ENCODE measurements around the gene DUSP2.
A peak's percentile ranks its signal among the peaks of the same experiment; 100 is the strongest.
"Not testable (repeated sequence)": the region's sequence is repeated elsewhere in the genome, so short reads cannot be mapped to it uniquely, and the experiment has no call there.

DUSP2 gene

DNA sequence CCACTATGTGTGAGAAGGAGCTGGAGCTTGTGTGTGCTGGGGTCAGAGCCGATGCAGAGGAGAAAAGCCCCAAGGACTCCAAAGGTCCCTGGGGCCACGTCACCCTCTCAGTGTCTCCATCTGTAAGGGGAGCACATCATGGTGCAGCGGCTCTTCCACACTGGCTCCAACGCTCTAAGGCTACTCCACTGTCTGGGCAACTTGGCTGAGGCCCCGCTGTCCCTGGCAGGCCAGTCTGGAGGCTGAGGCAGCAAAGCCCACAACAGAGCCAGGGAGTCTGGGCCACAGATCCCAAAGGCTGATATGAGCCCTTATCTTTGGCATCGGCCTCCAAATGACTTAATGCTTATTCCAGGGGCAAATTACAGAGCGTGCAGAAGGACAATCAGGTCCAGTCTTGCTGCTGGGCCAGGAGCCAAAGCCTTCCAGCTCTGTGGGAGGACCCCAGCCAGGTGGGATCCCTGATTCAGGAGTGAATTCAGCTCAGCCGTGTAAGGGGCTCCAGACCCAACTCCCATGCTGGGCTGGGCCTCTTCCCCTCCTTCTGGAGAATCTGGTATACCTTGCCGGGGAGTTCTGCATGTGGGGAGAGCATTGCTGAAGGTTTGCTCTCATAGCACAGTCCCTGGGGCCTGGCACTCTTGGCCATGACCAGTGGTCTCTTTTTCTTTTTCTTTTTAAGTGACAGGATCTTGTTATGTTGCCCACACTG is 1.8 kb upstream of the DUSP2 start:
- peak; percentile 47 for DNase-seq

DNA sequence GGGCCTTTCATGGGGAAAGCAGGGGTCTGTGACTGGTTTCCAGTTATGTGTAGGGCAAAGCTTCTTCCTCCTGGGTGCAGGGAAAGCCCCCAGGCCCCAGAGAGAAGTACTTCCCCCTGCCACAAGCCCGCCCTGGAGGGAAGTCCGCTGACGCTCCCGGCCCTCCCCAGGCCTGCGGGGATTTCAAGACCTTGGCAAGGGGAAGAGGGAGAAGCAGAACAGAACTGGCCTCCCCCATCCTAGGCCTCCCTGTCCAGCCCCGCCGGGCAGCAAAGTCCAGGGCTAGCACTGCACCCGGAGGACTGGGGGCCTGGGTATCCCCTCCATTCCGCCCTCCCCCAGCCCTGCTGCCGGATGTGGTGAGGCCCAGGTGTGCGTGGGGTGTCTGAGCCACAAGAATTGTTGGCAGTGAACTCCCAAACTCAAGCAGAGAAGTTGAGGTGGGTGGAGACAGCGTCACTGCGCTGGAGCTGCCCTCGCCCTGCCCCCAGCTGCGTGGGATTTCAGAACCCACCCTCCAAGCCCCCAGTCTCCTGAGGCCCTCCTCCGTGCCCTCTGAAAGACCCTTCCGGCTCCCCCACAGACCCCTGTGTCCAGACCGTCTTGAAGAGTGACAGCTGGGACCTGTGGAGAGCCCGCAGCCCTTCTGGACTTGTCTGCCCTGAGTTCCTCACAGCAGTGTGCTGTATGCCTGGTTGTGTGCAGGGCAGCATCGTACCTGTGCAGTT is 1.1 kb upstream of the DUSP2 start:
- DNase-seq: no peak

DNA sequence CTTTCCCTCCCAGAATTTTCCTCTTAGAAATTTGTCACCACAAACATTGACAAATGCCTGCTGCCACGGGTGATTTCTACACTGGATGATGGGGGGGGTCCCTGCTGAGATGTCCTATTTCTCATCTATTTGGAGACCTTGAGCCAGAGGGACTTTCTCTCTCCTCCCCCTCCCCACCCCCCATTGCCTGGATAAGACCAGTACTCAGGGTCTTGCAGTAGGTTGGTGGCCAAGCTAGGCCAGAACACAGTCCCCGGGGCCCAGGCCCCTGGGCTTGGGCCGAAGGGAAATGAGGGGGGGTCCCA is 560 bp upstream of the DUSP2 start:
- no peak for DNase-seq

DNA sequence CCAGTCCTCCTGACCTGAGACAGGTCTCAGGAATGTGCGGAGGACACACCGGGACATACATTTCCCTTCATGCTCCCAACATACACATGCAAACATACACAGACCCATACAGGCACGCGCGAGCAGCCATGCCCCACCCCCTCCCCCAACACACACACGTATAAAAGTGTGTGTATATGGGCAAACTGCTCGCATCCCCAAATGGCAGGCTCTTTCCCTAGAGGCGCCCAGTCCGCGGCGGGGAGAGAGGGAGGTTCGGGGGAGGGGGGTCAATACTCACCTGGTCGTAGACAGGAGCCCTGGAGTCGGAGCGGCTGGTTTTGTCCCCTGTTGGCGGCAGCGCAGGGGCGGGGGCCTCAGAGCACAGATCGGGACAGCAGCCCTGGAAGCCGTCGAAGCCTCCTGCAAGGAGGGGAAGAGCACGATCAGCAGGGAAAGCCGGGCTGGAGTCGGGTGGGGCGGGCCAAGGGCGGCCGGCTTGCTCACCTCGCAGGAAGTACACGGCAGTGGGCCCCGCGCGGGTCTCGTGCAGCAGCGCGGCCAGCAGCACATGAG is 682 bp downstream of the DUSP2 start:
- DNase-seq: no peak

DNA sequence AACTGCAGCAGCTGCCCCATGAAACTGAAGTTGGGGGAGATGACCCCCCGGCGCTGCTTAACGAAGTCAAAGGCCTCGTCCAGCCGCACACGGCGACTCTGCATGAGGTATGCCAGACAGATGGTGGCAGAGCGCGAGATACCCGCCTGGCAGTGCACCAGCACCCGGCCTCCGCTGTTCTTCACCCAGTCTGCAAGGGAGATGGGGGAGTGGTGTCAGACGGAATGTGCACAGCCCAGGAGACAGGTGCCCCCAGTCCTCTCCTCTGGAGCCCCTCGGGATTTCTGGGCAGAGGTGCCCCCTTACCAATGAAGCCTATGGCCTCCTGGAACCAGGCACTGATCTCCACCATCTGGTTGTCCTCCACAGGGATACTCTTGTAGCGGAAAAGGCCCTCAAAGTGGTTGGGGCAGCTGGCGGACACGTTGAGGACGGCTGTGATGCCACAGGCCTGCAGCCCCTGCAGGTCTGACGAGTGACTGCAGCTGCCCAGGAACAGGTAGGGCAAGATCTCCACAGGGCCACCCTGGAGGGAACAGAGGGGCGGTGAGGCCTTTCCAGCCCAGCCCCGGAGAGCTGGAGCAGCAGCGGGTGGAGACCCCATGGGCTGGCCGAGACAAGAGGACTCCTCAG is 1.3 kb downstream of the DUSP2 start:
- DNase-seq: no peak

DNA sequence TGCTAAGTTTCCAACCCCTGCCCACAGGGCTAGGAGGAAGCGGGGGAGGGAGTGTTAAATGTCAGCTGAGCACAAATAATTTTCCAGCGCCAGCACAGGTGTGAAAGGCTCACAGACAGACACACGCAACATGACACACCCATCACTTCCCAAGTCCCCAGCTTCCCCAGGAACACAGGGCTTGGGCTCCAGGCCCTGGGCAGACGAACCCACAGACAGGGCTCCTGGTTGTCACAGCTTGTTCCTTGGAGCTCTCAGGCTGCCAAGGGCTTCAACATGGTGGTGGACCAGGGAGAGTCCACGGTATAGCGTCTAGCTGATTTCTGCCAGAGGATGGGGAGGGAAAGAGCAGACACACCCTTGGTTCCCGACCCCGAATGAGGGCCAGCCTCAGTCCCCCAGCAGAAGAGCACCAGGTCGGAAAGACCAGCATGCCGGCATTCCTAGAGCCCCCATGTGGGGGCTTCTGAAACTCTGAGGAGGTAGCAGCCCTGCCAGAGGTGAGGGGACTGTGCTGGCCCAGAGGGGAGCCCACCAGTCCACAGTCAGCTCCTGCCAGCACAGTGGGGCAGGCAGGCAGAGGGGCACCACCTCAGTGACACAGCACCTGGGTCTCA is 1.9 kb downstream of the DUSP2 start:
- no peak for DNase-seq

DNA sequence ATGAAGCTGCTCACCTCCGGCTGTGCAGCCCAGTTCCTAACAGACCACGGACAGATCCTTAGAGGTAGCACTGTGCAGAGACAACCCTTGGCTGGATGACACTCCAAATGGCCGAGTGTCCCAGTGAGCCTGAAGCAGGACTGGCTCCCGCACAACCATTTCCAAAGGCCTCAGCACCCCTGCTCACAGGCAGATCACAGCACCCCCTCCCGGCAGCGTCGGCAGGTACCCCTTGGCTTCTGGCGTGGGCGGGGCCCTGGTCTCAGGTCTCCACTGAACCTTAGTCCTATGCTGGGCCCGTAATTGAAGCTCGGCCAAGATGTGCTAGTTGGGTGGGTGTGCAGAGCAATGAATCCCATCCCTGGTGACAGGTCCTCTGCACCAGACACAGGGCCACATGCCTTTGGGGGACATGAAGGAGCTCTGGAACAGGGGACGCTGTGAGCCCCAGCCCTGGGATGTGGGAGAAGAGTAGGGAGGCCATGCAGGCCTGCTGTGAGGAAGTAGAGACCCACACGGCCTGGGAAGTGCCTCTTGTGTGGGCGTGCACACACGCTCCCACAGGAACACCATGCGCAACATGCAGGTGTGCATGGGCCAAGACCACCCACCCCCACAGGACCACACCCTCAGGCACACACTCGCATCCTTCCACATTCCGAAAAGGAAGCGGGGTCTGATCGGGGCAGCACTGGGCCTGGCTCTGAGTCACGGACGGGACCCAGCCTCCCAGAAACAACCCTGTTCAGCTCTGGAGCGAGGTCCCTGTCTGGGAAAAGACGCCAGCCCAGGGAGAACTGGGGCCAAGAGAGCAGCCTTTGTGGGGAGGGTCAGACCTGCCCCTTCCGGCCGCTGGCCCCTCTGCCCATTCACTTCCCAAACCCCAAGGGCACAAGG is 2.8 kb downstream of the DUSP2 start:
- no peak for DNase-seq

DNA sequence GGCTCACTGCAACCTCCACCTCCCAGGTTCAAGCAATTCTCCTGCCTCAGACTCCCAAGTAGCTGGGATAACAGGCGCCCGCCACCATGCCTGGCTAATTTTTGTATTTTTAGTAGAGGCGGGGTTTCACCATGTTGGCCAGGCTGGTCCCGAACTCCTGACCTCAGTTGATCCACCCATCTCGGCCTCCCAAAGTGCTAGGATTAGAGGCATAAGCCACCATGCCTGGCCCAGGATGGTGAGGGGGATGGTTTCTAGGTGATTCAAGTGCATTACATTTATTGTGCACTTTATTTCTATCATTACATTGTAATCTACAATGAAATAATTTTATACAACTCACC is 3.6 kb downstream of the DUSP2 start:
- DNase-seq: not testable (repeated sequence)

DNA sequence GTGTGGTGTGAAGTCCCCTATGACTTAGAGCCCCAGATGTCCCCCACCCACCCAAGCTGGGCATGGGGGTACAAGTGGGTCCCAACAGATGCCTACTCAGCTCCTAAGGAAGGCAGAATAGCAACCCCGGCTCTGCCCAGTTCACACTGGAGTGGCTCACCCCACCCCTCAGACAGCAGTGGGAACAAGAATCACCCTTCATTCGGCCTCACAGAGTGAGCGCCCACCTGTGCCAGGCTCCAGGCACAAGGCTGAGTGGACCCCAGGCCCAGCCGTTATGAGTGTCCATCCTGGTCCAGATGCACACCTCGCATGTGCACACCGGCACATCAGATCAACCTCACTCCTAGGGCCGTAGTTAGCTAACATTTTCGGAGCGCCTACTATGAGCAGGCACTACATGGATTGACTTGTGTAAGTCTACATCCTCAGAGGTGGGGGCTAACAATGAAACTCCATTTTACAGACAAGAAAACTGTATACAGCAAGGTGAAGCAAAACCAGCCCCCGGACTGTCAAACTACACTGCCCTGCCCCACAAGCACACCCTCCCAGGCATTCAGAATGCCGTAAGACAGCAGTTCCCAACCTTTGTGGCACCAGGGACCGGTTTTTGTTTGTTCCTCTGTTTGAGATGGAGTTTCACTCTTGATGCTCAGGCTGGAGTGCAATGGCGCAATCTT is 4.2 kb downstream of the DUSP2 start:
- DNase-seq: no peak

DNA sequence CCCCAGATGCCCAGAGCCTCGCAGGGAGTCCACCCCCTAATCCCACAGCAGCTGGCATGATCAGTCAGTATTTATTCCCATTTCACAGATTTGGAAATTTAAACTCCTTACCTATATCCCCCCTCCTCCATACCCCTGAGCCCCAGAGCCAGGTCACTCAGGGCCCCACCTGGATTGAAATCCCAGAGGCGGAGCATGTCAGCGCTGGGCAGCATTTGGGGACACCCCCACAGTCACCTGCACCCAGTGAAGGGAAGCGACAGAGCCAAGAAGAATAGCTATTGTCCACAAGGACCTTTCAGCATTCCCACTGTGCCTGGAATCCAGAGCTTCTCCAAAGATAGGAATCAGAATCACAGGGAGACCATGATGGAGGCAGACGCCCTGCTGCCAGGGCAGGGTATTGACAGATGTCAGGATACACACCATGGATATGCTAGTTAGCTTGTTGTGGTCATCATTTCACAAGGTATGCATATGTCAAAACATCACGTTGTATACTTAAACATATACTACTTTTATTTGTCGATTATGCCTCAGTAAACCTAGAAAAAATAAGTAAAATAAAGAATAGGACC is 6.0 kb downstream of the DUSP2 start:
- DNase-seq: no peak

DNA sequence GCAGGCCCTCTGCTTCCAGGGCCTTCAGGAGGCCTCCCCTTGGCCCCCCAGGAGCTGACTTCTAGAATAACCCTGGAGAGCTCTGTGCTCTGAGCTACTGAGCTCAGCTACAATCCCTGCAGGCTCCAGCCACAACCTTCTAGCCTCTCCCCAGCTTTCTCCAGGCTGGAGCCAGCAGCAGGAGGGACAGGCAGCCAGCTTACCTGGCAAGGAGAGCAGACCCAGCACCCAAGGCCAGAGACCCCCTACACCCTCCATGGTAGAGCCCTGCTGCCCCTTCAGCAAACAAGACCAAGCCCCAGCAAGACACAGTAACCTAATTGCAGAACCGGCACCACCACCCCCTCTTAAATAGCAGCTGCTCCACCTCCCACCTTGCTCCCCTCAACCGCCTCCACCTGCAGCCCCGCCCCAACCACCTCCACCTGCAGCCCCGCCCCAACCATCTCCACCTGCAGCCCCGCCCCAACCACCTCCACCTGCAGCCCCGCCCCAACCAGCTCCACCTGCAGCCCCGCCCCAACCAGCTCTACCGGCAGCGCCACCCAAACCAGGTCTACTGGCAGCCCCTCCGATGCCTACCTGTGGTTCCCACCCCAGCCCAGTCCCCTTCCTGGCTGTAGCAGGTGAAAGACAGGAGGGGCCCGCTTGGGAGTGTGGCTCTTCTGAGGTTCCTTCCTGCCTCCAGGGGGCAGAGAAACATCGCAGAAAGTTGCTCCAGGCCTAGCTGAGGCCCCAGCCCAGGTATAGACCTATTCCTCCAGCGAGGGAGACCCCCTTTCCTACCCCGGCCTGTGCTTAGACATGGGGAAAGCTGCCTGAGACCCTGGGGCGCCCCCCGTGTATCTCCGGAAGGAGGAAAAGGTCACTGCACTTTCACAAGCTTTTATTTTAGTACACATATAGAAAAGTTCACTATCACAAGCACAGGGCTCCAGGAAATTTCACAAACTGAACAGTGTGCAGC is 6.8 kb downstream of the DUSP2 start, which contains the start of gene ASTL:
Gene ASTL (minus strand): TSS at position 324 of the 967 bp plus-strand sequence. CDS start 66 bp downstream, at position 258.
- DNase-seq: peak; percentile 33

DNA sequence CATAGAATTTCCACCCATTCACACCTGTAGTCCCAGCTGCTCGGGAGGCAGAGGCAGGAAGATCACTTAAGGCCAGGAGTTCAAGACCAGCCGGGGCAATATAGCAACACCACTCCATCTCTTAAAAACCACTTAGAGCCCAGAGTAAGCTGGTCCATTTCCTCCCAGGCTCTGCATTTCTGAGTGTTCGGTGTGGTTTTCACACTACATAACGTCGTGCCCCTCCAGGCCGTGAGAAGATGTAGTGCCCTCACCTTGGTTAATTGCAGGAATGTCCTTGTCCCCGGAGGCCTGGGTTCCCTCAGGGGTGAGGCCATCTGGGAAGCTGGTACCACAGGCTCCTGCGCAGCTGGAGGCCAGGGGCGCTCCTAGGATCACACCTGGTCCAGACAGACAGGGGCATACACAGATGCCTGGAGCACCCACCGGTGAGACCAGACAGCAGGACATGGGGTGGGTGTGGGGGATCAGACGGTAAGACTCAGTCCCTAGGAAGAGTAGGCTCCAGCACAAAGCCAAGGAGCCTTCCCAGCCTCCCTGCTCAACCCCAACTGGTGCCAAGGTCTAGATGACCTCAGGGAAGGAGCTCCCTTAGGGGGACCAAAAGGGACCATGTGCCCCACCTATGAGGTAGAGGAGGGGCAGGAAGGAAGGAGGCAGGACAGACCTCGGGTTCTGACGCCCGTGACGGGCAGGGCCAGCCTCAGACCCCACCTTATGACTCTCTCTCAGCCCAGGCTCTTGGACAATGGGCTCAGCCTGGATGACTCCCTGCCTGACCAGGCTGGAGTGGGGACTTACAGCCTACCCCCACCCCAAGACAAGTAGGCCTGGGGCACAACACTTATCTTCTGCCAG is 7.7 kb downstream of the DUSP2 start:
- no peak for DNase-seq

DNA sequence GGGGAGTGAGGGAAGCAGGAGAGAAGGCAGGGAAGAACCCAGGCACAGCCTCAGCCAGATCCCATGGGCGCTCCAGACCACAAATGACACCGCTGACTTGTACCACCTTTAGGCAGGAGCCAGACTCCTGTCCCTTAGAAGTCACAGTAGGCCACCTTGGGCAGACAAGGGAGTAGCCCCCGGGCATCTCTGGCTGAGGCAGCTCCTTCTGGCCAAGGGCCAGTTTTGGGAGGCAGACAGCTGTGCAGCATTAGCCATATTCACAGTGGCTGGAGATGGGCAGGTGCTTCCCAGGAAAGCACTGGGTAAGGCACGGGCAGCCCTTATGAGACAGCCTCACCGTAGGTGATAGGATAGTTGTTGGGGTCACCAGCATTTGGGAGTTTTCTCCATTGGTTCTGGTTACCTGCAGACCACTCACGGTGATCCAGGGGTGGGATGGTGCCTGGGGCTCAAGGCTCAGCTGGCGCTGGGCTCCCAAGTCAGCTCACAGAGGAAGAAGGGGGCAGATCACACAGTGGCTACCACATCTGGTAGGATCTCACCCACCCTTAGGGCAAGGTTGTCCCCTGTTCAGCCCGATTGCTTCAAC is 9.0 kb downstream of the DUSP2 start:
- no peak for DNase-seq

DNA sequence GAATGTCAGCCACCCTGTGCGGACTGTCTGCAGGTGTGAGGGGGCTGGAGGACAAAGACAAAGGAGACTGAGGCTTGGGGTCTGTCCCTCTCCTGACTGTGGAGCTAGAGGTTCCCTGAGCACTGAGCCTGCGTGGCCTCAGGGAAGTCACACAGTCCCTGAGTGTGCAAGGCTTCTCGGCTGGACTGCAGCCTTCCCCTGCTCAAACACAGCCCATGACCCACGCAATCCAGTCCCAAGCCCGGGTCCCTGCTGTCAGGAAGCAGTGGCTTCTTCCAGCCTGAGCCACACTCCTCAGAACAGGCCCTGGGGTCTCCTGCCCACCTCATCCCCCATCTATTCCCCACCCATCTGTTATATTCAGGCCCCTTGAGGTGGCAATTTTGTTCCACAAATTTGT is 9.6 kb downstream of the DUSP2 start:
- no peak for DNase-seq

DNA sequence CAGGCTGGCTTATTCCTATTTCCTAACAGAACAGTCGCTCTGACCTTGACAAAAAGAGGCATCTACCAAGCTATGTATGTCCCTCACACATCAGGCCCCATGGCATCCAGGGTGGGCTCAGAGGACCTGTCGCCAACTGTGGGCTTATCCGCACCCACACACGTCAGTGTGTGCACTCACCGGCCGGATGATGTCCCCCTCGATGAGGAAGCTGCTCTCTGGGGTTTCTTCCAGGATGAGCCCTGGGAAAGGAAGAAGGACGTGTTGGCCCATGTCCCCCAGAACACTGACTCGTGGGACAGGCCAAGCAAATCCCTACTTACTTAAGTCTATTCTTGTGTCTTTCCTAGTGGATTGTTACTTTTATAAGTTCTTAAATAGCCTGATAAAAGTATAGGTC is 10.1 kb downstream of the DUSP2 start:
- DNase-seq: no peak

DNA sequence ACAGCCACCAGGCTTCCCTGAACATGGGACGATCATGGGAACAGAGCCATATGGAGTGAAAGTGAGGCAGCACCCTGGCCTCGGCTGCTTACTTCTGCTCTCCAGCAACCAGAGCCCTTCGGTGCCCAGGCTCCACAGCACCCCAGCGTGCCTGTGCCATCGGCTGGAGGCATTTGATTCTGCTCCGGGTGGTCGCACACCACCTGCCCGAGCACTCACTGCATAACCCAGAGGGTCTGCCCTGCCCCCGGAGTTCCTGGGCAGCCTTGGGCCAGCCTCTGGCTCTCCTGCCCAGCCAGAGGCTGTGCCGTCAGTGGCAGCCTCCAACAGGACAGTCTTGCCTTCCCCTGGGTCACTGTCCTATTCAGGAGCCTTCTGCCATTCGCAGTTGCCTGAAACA is 10.8 kb downstream of the DUSP2 start:
- no peak for DNase-seq

DNA sequence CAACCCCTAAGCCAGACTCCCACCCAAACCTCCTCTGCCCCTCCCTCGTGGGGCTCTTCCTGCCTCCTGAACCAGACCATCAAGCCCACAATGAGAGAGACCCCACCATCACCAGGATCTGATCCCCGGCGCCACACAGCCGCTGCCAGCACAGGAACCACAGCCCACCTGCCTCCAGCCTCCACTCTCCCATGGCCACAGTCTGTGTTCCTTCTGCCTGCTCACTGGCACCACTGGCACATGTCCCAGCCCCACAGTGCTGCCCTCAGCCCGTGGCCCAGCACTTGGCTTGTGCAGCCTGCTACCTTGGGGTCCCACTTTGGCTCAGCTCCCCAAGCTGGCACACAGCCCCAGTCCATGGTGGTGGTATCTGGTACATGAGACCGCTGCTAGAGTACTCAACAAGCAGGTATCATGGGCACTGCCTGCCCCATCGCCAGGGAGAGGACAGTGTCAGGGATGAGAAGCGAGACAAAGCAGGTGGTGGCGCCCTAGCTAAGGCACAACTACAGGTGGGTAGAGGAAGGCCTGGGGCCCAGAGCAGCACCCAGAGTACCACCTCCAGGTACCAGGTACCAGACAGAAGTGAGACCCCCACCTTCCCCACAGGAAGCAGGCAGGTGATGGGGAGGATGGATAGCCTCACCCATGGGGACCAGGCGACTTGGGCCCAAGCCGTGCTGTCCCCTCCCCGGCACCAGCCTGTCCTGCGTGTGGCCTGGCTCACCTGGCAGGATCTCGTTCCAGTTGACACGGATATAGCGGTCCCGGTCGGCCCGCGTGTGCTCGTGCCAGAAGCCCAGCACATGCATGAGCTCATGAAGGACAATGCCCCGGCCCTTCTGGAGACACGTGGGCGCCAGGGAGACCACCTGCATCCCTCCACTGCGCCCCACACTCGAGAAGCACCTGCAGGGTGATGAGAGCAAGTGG is 13.2 kb downstream of the DUSP2 start:
- no peak for DNase-seq

Data from EL (cell line).